Tibial nerve (tissue), 4 donors: ENCODE results near the gene PARD3B.

ENCODE experiments used
- EP300 ChIP-seq, 2 donors: sonication (generic); formaldehyde crosslinking; IDR thresholded peaks; one replicate each; pipeline ENCODE4 v1.6.1; 2017; ENCODE audit warnings: antibody characterized with exemption in 2 of 2, mild to moderate bottlenecking in 1 of 2
- POLR2A ChIP-seq, 2 donors: fragments of 450-650 bp; IDR thresholded peaks; one replicate each; pipeline ENCODE4 v1.6.1; 2017; ENCODE audit warnings: antibody characterized with exemption in 2 of 2, mild to moderate bottlenecking in 2 of 2, moderate library complexity in 2 of 2
- TF ChIP-seq, protein P1 (sequence below), 5 experiments: fragments of 200-600 bp in 3 of 5; fragments of 450-650 bp in 2 of 5; sonication (generic) in 3 of 5; IDR thresholded peaks; one replicate each; pipeline ENCODE4 v1.5.1; 2016 to 2019; ENCODE audit warnings: antibody characterized with exemption in 5 of 5, mild to moderate bottlenecking in 3 of 5, moderate library complexity in 2 of 5

DNA sequence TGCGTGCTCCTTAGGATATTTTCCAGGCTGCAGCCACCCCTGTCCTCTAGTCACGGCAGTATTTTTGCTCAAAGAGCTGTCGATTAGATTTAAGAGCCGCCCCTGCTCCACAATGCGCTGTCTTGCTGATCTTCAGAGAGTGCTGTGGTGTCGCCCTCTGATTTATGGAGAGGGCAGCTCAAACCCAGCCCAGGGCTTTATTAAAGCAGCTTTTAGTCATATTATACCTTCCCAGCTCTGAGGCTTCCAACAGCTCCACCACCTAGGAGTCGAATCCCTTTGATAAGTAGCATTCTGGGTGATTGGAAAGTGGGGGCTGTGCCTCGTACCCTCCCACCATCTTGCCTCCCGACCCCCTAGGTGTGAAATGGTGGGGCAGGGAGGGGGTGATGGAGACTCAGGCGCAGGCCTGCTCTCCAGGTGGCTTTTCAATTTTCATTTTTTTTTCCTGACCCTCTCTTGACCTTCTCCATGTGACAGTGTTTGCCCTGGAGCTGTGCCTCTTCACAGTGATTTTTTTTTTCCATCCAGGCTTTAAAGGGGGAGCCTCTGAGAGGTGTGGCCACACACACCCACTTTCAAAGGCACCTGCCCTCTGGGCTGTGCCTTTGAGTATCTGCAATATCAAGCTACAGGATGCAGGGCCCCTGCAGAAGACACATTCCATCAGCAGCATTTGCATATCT, 1084.0 kb downstream of the PARD3B start:
- TF ChIP-seq, protein P1, sequence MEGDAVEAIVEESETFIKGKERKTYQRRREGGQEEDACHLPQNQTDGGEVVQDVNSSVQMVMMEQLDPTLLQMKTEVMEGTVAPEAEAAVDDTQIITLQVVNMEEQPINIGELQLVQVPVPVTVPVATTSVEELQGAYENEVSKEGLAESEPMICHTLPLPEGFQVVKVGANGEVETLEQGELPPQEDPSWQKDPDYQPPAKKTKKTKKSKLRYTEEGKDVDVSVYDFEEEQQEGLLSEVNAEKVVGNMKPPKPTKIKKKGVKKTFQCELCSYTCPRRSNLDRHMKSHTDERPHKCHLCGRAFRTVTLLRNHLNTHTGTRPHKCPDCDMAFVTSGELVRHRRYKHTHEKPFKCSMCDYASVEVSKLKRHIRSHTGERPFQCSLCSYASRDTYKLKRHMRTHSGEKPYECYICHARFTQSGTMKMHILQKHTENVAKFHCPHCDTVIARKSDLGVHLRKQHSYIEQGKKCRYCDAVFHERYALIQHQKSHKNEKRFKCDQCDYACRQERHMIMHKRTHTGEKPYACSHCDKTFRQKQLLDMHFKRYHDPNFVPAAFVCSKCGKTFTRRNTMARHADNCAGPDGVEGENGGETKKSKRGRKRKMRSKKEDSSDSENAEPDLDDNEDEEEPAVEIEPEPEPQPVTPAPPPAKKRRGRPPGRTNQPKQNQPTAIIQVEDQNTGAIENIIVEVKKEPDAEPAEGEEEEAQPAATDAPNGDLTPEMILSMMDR (IDR thresholded peaks at IDR 0.05): no peak
- TF ChIP-seq POLR2A (IDR thresholded peaks at IDR 0.05) (no peak), EP300 (IDR thresholded peaks at IDR 0.05) (no peak)
